ENCODE results near the gene POLR3A.

Gene POLR3A

DNA sequence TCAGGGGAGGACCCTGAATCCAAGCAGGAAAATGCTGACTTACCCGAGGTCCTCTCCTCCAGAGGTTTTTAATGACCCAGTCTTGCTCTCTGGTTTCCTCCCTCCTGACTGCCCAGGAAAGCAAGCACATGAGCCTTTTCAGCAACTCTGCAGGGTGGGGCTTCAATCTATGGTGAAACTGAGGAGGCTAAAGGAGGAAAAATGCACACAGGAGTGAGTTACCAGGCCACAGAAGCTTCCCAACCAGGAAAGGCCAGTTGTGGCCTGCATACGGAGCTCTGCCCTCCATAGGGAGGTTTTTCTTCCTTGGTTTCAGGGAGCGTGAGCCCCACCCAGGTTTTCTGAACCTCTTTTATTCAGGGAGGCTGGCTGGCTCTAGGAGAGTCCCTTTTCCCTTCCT is 88.7 kb downstream of the POLR3A start:
- no peak for DNase-seq

DNA sequence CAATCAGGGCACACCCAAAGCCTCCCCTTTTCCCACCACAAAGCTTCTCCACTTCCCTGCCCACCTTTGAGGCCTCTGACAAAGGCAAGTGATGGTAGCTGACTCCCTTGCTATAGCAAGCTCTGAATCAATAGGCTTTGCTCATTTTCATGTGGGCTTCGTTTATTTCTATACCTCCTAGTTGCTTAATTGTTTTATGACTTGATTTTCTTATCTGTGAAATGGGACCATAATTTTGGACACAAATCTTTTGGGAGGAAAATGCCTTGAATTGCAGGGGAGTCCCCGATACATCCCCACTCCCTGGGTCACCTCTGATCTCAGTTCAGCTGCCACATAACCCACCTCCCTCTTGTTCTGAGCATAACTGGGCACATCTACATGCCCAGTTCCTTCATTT is 89.1 kb downstream of the POLR3A start:
- no peak for DNase-seq

DNA sequence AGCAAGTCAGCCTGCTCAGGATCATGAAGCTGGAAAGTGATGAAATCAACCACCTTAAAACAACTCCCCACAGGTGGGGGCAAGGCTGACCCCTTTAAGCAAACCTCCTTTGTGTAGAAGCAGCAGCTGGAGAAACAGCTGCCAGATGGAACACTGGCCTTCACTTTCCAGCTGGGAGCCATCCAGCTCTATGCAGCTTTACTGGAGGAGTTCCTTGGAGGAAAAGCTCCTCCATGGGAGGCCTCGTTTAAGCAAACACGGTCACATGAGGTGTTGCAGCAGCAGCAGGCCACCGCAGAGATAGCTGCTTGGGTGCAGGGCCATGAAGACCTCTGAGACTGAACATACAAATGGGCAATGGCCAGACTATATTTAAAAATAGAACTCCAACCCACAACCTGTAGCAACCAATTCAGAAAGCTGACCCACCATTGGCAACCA is 89.7 kb downstream of the POLR3A start:
- no peak for DNase-seq

DNA sequence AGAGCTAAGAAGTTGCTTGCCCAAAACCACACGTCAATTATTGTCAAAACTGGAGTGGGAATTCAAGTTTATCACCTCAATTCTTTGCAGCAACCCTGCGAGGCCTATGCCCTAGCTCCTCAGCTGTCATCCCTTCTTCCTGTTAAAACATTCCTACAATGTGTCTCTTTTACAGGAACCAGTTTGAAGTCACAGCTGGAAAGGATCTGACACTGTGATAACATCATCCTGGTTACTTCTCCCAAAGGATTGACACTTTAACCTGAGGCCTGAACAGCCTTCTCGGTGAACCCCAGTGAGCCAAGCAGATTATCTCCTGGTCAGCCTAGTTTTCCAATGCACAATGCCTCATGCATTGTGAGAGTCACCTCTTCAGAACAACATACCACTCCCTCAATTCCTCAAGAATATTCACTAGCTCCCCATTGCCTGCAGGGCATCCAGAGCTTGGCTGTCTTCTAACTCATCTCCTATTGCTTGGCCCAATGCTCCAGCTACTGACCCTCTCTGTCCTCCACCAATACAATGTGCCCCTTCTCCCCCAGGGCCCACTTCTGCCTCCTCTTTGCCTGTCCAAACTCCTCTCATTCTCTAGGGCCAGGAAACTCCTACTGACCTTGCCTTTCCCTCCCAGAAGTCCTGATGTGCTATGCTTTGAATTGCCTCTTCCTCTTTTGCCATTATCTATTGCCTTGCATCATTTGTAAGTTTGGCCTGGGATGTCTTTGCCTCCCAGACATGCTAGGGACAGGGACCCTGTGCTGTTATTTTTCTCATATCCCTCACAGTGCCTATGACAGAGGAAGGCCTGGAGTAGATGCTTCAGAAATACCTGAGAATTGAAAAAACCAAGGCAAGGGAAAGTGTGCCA is 92.4 kb downstream of the POLR3A start:
- DNase-seq: no peak

DNA sequence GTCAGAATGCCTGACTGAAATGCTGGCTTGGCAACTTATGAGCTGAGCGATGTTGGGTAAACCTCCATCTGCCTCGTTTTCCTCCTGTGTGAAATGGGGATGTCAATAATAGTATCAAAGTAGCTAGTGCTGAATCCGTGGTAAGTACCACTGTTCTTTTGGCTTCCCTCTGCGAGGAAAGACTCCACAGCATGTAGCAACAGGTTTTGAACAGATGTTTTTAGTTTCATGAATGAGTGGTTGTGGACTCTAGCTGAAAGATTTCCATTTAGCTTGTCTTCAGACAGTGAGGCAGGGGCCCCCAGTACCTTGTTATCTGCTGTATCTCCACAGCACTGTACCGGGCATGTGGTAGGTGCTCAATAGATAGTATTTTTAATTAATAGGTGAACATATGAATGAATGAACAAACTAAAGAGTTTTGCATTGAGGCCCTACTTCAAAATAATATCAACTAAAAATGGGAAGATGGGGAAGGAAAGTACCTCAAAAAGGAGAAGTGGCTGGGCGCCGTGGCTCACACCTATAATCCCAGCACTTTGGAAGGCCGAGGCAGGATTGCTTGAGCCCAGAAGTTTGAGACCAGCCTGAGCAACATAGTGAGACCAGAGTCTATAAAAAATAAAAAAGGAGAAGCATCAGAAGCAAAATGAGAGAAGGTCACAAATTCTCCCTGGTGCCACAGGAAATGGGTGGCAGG is 97.1 kb downstream of the POLR3A start:
- DNase-seq: no peak

DNA sequence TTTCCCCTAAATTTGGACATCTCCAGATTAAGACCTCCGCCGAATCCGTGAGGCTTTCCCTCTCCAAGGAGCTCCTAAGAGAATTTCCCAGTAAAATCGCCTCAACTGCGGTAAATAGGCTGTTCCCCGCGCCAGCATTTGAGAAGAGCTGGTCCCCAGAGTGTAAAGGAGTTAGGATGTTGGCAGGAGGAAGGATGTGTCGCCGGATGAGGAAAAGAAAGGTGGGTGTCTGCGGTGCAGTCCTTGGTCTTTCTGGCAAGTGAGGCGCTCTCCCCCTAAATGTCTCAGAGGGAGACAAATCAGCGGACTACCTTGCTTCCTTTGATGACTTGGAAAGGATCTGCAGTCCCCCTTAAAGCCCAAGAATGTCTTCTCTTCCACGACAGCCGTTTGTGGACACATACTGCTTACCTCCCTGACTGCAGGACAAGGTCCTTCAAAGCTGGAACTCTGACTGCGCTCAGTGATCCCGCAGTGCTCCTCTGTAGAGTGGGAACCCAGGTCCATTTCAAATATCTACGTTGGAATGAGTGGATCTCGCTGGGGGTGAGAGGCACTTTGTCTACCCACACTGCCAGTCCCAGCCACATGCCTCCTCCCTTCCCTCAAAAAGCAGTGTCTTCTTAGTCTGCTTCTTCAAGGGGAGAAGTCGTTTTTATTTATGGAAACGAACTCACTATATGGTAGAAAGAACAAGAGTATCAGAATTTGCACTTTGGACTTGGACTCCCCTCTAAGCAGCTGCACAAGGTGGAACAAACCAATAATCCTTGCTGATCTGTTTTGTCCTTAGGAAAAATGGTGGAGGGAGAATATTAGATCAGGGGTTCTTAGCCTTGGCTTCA is 101.7 kb downstream of the POLR3A start:
- no peak for DNase-seq

DNA sequence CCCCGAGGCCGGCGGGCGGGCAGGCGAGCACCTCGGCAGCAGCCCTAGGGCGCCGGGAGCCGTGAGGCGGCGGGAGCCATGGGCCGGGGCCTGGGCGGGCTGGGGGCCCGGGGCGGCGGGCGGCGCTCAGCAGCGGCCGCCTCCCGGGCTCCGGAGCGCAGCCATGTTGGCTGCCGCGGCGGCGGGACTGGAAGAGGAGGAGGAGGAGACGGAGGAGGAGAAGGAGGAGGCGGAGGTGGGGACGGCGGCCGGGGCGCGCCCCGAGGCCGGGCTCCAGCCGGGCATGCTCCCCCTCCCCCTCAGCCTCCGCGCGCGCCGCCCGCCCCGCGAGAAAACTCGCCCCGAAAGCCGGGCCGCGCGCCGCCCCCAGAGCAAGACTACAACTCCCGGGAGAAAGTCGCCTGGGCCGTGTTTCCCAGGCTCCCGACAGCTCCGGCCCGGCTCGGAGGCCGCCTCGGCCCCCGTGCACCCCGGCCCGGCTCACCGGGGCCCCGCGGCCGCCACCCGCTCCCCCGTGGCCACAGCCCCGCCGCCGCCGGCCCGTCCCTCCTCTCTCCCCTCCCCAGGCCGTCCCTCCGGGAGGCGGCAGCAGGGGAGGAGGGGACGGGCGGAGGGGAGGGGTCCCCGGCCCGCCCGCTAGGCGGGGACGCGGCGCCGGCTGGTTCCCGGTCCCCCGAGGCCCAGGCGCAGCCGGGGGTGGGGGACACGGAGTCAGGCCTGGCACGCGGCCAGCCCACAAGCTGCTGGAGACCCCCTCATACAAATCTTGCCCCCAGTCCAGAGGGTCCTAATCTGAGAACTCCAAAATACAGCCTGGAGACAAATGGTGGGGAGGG is 102.5 kb downstream of the POLR3A start, which contains the start of gene DLG5:
TSS of gene DLG5 (minus strand) at position 190 of the 836 bp plus-strand sequence. CDS start 235 bp downstream, outside the sequence.
- no peak for DNase-seq

DNA sequence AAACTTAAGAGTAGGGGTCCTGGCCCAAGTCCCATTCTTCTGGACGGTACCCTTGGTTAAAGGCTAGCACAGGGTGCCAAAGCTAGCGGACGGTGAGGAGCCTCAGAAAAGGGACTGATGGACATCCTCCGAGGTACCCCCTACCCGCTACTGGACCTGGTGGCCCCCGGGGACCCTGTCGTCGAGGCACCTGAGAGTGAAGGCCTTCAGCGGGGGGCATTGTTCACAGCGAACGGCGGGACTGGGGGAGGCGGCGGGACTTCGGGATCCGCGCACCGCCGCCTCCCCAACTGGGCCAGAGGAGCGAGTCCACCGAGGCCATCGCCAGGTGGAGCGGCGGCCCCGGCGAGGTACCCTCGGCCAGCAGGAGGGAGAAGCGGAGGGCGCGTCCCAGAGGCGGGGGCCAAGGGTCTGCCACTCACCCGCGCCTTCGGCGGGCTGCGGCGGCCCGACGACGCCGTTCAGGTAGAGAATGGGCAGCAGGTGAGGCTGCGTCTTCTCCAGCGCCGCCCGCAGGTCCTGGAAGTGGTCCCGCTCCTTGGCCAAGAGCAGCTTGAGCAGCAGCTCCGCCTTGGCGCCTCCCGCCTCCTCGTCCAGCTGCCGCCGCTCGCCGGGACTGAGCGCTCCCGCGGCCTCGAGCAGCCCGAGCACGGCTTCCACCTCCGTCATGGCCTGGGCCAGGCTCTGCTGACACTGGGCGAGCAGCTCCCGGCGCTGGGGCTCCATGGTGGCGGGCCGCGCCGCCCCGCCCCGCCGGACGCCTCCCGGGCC is 103.3 kb downstream of the POLR3A start:
- peak; percentile 11 to 23 for DNase-seq

DNA sequence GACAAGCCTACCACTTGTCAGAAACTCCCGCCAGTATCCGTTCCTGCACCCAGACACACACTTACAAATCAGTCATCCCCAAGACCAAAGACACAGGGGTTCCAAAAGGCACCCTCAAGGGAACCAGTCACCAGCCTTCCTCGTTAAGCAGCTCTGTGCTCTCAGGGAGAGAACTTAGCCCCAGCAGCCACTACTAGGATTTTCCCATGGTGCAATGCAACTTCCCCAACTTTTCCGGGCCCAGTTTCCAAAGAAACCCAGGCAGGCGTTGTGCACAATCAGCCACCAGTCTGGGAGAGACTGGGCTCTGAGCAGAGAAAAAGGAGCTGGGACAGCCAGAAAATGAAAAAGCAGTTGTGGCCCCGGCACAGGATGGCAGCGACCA is 103.9 kb downstream of the POLR3A start:
- no peak for DNase-seq

DNA sequence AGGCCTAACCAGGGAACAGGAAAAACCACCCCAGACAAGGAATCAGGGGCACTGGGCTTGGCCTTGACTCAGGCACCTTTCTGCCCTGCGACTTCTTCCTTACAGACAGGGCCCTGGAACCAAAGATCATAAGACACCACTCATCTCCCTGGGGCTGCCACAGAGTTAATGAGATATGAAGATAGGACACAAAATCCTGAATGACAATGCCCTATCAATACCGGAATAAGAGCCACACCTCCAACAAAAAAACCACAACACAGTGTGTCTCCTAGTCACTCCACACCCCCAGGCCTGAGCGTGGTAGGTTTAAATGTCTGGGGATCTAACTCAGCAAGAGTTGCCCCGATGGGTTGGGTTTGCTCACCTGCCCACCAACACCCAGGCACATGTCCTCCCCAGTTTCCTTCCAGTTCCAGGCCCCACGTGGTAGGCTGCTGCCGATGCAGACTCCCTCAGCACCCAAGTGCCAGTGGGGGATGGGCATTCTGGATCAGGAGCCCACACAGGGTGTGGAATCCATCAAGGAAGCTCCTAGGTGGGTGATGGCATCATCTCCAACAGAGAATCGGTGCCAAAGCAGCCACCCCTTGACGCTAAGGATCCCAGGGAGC is 106.6 kb downstream of the POLR3A start:
- no peak for DNase-seq

DNA sequence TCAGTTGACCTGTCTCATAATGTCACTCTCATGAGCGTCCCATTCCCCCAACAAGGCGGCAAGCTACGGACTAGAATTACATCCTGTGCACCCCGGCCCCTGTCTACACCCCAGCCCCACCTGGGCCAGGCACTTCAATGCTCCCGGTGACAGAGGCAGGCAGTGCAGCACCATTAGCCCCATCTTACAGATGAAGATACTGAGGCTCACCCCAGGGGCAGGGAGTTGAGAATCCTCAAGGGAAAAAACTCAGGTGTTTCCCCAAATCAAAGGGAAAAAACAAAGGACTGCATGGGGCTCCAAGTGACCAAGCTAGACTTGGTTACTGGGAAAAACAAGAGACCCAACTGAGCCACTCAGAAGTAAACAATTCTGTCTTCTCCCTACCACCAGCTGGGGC is 107.3 kb downstream of the POLR3A start:
- DNase-seq: no peak

DNA sequence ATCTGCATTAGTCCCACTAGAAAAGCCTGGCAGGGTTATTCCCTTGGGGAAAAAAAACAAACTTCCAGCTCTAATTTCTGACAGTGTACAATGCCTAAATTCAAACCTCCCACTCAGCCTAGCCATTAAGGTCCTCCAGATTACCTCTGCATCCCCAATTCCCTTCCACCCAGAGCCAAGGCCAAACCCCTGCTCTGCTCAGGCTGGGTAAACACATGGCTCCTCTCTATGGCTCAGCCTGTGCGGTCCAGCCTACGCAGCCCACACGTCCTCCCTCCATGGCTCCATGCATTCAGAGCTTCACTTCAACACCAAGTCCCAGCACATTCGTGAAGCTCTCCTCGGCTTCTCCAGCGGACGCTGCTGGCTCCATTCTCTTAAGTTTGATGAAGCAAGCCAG is 107.9 kb downstream of the POLR3A start:
- no peak for DNase-seq

DNA sequence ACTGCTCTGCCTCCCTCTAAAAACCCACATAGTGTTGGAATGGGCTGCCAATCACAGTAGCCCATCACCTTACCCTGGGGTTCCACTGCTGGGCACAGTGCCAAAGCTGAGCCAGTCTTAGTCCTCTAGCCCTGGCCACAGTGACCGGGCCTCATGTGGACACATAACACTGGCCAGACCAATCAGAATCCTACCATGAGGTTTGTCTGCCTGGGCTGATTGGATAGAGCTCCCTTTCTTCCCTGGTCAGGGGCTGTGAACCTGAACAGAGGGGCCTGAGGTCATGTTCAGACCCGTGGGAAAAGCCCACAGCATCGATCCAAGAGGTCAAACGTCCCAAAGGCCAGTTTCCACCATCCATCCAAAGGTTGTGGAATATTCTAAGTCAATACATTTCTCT is 108.8 kb downstream of the POLR3A start:
- DNase-seq: no peak

DNA sequence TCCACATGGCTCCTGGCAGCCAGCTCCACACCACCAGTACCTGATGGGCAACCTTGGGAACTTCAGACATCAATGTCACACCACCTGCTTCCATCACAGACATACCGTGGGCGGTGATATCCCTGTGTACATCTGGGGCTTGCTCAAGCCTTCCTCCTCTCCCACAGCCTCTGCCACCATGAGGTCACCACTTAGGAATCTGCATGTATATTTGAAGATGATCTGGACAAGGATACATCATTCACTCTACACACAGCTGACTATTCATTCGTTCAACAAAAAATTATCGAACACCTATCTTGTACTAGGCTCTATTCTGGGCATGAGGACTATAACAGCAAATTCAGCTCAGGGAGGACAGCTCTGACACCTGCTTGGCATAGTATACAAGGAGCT is 109.6 kb downstream of the POLR3A start:
- no peak for DNase-seq

Measured in stimulated activated CD4-positive, alpha-beta T cell treated with anti-CD3 and anti-CD28 coated beads, Interleukin-2, amount 100 ng/mL, for 48 hours (primary cell).